ENCODE measurements around the gene HAGH. TPM values are rescaled to one million over a fixed set of nuclear protein-coding genes. Genes with fewer than 3 reads are reported as not detected.

The HAGH gene
- total RNA-seq, 1 donor from 2014 or later, result 31.1 TPM

DNA sequence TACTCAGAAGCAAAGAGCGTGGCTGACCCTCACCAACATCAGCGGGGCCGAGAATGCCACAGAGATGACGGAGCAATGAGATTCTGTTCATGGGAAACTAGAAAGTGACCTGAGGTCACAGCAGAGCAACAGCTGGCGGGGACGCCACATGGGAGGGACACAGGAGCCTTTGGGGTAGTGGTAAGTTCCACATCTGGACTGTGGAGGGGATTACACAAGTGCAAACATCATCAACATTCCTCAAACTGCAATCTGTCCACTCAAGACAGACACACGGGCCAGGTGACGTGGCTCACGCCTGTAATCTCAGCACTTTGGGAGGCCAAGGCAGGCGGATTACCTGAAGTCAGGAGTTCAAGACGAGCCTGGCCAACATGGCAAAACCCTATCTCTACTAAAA, 11.2 kb downstream of the HAGH start:
- no peak overlapping the region for H3K27ac Mint-ChIP-seq (ENCODE audit: unreplicated experiment)
- no peak for DNase-seq (ENCODE audit: low read depth, low spot score)
- no peak overlapping the region for H3K4me3 Mint-ChIP-seq

DNA sequence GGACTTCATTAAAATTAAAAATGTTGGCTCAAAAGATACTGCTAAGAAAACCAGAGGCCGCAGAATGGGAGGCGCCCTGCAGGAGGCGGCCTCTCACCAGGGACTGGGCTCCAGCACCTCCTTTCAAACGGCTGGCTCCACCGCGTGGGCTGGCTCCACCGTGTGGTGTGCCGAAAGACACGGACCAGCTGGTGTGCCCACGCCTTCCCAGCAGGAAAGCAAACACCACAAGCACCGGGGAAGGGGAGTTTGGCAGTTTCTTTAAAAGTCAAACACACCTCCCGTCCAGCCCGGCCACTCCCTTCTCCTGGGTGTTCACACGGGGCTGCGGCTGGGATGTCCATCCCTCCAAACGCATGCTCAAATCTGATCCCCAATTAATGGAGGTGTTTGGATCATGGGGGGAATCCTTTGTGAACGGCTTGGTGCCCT, 13.9 kb downstream of the HAGH start:
- TF ChIP-seq, protein P1, sequence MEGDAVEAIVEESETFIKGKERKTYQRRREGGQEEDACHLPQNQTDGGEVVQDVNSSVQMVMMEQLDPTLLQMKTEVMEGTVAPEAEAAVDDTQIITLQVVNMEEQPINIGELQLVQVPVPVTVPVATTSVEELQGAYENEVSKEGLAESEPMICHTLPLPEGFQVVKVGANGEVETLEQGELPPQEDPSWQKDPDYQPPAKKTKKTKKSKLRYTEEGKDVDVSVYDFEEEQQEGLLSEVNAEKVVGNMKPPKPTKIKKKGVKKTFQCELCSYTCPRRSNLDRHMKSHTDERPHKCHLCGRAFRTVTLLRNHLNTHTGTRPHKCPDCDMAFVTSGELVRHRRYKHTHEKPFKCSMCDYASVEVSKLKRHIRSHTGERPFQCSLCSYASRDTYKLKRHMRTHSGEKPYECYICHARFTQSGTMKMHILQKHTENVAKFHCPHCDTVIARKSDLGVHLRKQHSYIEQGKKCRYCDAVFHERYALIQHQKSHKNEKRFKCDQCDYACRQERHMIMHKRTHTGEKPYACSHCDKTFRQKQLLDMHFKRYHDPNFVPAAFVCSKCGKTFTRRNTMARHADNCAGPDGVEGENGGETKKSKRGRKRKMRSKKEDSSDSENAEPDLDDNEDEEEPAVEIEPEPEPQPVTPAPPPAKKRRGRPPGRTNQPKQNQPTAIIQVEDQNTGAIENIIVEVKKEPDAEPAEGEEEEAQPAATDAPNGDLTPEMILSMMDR (conservative IDR thresholded peaks at IDR 0.05), result peak; percentile 51
- Mint-ChIP-seq H3K36me3 (ENCODE audit: low read depth) (peaks cover under 1% of the 10 kb centered on the region), H3K9me3 (no peaks in the 10 kb centered on the region), H3K27ac (ENCODE audit: unreplicated experiment) (no peak overlapping the region), H3K4me1 (no peaks in the 10 kb centered on the region), H3K4me3 (no peak overlapping the region), H3K27me3 (ENCODE audit: low read depth) (no peaks in the 10 kb centered on the region)
- peak; percentile 32 for DNase-seq (ENCODE audit: low read depth, low spot score)

More for the DNA sequence above, 11.2 kb downstream of the HAGH start:
- no peaks in the 10 kb centered on the region for H3K36me3 Mint-ChIP-seq (ENCODE audit: low read depth)
- H3K4me1 Mint-ChIP-seq, result no peaks in the 10 kb centered on the region
- H3K9me3 Mint-ChIP-seq, result no peaks in the 10 kb centered on the region
- TF ChIP-seq, protein P1 (conservative IDR thresholded peaks at IDR 0.05), result no peak
- H3K27me3 Mint-ChIP-seq (ENCODE audit: low read depth), result no peaks in the 10 kb centered on the region

DNA sequence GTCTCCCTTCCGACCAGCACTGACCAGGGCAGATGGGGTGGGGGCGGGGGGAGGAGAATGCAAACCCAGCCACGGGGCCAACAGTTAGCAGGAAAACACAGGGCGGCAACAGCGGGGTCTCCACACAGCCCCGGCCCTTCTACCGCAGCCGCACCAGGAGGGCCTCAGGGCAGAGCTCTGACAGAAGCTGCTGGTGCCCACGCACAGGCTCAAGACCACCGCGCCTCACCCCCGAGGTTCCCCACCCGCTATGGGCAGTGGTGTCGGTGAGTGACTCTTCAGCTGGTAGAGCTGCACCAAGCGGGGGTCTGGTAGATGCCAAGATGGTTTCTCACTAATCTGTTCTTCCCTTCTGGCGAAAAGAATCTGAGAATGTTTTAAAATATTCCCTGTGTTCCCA, 16.1 kb downstream of the HAGH start:
- H3K36me3 Mint-ChIP-seq (ENCODE audit: low read depth), result peaks cover 9% of the 10 kb centered on the region

DNA sequence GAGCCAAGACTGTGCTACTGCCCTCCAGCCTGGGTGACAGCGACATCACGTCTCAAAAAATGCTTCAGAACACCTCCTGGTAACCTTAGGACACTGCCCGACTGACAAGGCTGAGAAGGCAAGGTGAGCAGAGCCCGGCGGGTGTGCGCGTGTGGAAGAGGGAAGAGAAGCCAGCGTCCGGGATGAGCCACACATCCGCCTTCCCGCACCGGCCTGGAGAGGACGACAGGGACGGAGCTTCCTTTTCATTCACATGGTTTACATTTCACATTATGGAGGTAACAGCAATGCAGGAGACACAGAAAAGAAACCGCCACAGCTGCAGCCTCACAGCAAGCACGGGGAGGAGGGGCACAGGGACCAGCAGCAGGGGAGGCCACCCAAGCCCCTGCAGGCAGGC, 16.5 kb downstream of the HAGH start:
- no peak for DNase-seq (ENCODE audit: low read depth, low spot score)
- no peaks in the 10 kb centered on the region for H3K4me1 Mint-ChIP-seq
- H3K27me3 Mint-ChIP-seq (ENCODE audit: low read depth), result no peaks in the 10 kb centered on the region
- H3K36me3 Mint-ChIP-seq (ENCODE audit: low read depth), result peaks cover 11% of the 10 kb centered on the region
- no peak overlapping the region for H3K4me3 Mint-ChIP-seq
- no peaks in the 10 kb centered on the region for H3K9me3 Mint-ChIP-seq
- TF ChIP-seq, protein P1 (conservative IDR thresholded peaks at IDR 0.05), result no peak
- H3K27ac Mint-ChIP-seq (ENCODE audit: unreplicated experiment), result no peak overlapping the region

More for the DNA sequence above, 16.1 kb downstream of the HAGH start:
- no peak overlapping the region for H3K4me3 Mint-ChIP-seq
- no peaks in the 10 kb centered on the region for H3K9me3 Mint-ChIP-seq
- H3K4me1 Mint-ChIP-seq, result no peaks in the 10 kb centered on the region
- no peak for DNase-seq (ENCODE audit: low read depth, low spot score)
- H3K27me3 Mint-ChIP-seq (ENCODE audit: low read depth), result no peaks in the 10 kb centered on the region
- H3K27ac Mint-ChIP-seq (ENCODE audit: unreplicated experiment), result no peak overlapping the region
- TF ChIP-seq, protein P1 (conservative IDR thresholded peaks at IDR 0.05), result no peak

GRCh38 chr16:1809281-1809801, 17.3 kb downstream of the HAGH start:
- Mint-ChIP-seq H3K36me3 (ENCODE audit: low read depth) (peaks cover 11% of the 10 kb centered on the region), H3K4me3 (no peak overlapping the region), H3K4me1 (no peaks in the 10 kb centered on the region), H3K27ac (ENCODE audit: unreplicated experiment) (no peak overlapping the region), H3K9me3 (no peaks in the 10 kb centered on the region), H3K27me3 (ENCODE audit: low read depth) (no peaks in the 10 kb centered on the region)
- TF ChIP-seq, protein P1 (conservative IDR thresholded peaks at IDR 0.05), result no peak
- DNase-seq (ENCODE audit: low read depth, low spot score), result no peak
